ENCODE data around the gene SH3PXD2A. TPM values are rescaled to one million over a fixed set of nuclear protein-coding genes. Genes with fewer than 3 reads are reported as not detected.

SH3PXD2A gene
- total RNA-seq, 2 experiments from 2014 or later, result 14.8 to 16.0 TPM

DNA sequence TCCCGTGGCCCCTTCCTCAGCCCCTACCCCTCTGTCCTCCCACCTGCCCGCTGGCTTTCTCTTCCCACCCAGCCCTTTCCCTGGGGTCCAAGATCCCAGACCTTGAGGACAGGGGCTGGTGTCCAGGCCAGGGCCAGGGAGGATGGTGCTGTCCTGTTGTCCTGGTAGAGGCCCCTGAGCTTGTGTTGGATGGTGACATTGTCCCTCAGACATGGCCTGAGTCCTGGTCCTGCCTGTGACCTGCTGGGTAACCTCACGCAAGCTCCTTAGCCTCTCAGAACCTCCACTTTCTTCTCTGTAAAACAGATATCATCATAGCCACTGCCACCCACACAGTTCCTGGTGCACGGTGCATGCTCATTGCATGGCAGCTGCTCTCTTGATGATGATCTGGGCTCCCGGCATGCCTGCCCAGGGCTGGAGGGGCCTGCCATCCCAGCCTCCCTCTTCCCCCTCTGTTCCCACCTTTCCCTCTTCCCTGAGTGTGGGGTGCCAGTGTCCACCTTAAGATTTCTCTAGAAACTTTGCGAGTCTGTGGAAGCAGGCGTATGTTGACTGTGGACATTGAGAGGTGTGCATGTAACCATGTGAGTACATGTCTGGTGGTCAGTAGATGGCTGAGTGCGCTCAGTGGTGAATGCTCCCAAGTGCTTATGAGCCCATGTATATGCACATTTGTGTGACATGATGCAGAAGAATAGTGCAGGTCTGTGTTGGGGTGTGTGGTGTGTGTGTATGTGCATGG is 301.5 kb downstream of the SH3PXD2A start:
- Mint-ChIP-seq H3K4me1 (peaks cover 19% of the 10 kb centered on the region), H3K27ac (peak overlapping the region; percentile 34), H3K9me3 (no peaks in the 10 kb centered on the region), H3K4me3 (peak overlapping the region; percentile 64), H3K27me3 (peaks cover 29% of the 10 kb centered on the region), H3K36me3 (no peaks in the 10 kb centered on the region)
- no peak for DNase-seq
- ATAC-seq (ENCODE audit: low read depth), result no peak
- POLR2A ChIA-PET, result interaction anchor here (0.6 to 1.2 kb wide), 3 partner anchors 8 to 93 kb away, joined by 3 to 4 read pairs (median 3); no protein-coding TSS in a partner anchor

DNA sequence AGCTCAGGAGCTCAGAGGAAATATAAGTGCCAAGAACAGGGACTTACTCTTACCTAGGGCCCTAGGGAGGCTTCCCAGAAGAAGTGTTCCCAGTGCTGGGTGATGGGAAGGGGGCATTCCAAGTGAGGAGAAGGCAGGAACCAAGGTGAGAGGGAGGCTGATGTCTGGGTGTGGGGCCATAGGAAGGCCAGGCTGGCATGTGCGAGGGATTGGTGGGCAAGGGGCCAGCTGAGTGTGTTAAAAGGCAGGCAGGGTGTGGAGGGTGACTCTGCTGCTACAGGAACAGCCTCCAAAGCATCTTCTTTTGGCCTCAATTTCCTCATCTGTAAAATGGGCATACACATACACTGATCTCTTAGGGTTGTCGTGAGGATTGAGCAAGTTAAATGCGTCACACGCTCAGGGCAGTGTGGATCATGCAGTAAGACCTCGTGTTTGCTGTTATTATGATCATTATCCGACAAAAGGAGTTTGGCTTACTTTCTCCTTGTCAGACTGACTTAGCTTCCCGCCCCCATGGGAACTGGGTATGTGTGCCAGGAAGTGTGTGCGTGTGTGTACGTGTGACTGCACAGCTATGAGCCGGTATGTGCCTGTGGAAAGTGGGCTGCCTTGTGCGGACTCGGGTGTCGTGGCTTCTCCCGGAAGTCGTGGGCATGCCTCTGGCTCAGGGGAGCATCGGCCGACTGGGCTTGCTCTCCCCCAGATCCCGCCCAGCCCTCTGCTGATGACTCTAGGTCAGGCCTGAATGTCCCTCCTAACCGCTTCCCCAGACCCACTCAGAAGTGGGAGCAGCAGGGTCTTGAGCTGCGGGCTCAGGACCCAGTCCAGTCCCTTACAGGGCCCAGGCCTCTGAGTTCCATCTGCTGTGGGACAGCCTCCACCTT is 302.3 kb downstream of the SH3PXD2A start:
- no peak overlapping the region for H3K4me3 Mint-ChIP-seq
- H3K27me3 Mint-ChIP-seq, result peaks cover 23% of the 10 kb centered on the region
- no peak for DNase-seq
- no peaks in the 10 kb centered on the region for H3K36me3 Mint-ChIP-seq
- ATAC-seq (ENCODE audit: low read depth), result no peak
- no peaks in the 10 kb centered on the region for H3K9me3 Mint-ChIP-seq
- H3K27ac Mint-ChIP-seq, result no peak overlapping the region
- H3K4me1 Mint-ChIP-seq, result peaks cover 12% of the 10 kb centered on the region
- POLR2A ChIA-PET, result interaction anchor here (0.5 to 1.0 kb wide), 2 partner anchors 31 to 32 kb away, joined by 3 read pairs; no protein-coding TSS in a partner anchor

DNA sequence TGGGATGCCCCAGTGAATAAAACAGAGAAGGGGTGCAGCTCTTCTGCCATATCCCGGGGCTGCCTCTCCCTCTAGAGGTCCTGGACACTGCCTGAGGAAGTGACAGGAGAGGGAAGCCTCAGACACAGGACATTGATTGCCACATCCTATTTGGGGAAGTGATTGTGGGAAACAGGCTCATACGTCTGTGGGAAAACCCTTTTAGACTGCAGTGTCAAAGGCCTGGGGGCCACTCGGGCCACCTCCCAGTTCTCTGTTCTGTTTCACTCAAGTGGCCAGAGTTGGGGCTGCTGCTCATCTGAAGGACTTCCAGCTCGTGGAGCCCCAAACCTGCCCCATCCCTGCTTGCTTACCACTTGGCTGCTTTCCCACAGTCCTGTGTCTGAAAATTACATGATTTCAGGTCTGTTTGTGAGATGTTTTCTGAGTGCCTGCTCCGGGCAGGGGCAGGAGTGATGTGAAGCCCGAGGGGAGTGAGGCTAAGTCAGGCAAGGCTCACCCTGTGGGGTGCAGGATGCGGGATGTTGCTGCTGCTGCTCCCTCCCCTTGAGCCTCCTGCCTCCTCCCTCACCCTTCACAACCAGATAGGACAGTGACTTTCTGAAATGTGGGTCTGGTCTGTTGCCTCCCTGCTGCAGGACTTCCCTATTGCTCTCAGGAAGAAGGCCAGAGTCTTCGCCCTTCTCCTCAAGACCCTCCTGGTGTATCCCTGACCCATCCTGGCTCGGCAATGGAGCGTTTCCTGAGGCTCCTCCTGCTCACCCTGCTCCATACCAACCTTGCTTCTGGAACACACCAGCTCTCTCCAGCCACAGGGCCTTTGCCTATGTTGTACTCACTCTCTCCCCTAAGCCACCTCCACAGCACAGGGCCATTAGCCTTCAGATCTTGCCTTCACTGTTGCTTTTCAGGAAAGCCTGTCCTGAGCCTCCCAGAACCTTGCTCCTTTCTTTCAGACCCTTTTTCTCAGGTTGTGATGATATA is 303.5 kb downstream of the SH3PXD2A start:
- H3K4me1 Mint-ChIP-seq, result peaks cover 12% of the 10 kb centered on the region
- POLR2A ChIA-PET, result interaction anchor here (0.5 kb wide), 1 partner anchor 33 kb away, joined by 3 read pairs; no protein-coding TSS in a partner anchor
- DNase-seq (no peak), ATAC-seq (ENCODE audit: low read depth) (no peak)
- H3K27me3 Mint-ChIP-seq, result peaks cover 16% of the 10 kb centered on the region
- no peaks in the 10 kb centered on the region for H3K36me3 Mint-ChIP-seq
- no peak overlapping the region for H3K4me3 Mint-ChIP-seq
- H3K9me3 Mint-ChIP-seq, result no peaks in the 10 kb centered on the region
- H3K27ac Mint-ChIP-seq, result no peak overlapping the region

DNA sequence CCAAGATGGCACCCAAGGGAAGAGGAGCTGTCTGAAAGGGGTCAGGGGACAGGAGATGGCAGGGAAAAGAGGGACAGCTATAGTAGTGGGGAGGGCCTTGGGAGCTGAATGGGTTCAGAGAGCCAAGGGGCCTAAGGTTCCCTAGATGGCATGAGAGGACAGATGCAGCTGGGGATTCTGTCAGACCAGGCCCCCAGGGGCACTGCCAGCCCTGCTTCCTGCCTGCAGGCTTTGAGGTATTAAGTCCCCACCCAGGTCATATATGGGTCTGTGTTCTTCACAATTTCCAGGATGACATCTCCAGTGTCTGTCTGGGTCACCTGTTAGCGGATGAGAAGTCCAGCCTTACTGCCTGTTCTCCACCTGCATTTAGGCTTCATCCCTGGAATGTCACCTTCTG is 305.1 kb downstream of the SH3PXD2A start:
- no peak overlapping the region for H3K27ac Mint-ChIP-seq
- peaks cover 12% of the 10 kb centered on the region for H3K4me1 Mint-ChIP-seq
- no peak for DNase-seq
- no peak overlapping the region for H3K4me3 Mint-ChIP-seq
- peaks cover 9% of the 10 kb centered on the region for H3K27me3 Mint-ChIP-seq
- H3K36me3 Mint-ChIP-seq, result no peaks in the 10 kb centered on the region
- POLR2A ChIA-PET, result no interaction called here
- no peaks in the 10 kb centered on the region for H3K9me3 Mint-ChIP-seq
- ATAC-seq (ENCODE audit: low read depth), result no peak

DNA sequence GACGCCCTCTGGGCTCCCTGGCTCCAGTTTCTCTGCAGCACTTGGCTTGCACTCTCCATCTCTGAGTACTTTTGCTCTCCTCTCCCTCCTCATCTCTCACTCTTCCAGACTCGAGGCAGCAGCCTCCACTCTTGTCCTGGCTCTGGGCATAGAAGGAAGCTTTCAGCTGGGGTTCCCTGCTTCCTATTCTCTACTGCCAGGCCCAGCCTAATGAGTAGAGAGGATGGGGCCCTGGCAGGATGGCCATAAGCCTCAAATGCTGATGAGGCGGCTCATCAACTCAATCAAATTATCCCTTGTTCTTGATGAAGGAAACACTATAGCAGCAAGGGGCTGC is 306.1 kb downstream of the SH3PXD2A start:
- Mint-ChIP-seq H3K36me3 (no peaks in the 10 kb centered on the region), H3K9me3 (no peaks in the 10 kb centered on the region), H3K27ac (no peak overlapping the region), H3K27me3 (peaks cover 3% of the 10 kb centered on the region), H3K4me1 (peaks cover 6% of the 10 kb centered on the region), H3K4me3 (no peak overlapping the region)
- POLR2A ChIA-PET, result interaction anchor here (0.5 kb wide), 1 partner anchor 237 kb away, joined by 6 read pairs; no protein-coding TSS in a partner anchor
- no peak for DNase-seq
- no peak for ATAC-seq (ENCODE audit: low read depth)

DNA sequence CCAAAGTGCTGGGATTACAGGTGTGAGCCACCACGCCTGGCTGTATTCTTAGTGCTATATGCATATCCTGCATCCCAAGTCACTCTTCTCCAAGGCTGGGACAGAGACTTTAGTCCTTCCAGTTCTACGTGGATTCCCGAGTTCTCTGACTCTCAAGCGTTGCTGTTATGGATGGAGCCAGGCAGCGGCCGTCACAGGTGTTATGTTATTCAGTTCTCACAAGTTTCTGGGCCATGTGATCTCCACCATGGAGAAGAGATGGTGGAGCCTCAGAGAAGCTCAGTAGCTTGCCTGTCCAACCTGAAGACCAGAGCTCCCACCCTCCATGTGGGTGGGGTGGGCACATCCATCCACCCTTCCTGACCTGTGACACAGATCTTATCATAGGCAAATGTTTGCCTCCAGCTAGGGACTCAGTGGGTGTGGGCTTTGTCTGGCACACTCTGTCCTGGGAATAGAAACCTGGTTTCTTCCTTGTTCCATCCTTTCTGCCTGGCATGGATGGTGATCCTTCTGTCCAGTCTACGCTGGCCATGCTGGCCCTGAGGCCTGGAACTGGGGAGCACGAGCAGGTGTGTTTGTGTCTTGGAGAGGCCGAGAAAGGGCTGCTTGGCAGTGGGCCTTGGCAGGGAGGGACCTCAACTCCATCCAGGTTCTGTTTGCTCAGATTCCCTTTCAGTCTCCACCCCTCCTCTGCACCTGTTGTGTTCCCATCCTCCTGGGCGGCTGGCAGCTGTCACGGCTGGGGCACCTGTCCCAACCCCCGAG is 306.6 kb downstream of the SH3PXD2A start:
- H3K27ac Mint-ChIP-seq, result no peak overlapping the region
- H3K36me3 Mint-ChIP-seq, result no peaks in the 10 kb centered on the region
- no peaks in the 10 kb centered on the region for H3K9me3 Mint-ChIP-seq
- H3K4me1 Mint-ChIP-seq, result peaks cover 2% of the 10 kb centered on the region
- no peaks in the 10 kb centered on the region for H3K27me3 Mint-ChIP-seq
- ATAC-seq (ENCODE audit: low read depth) (no peak), DNase-seq (no peak)
- H3K4me3 Mint-ChIP-seq, result no peak overlapping the region
- POLR2A ChIA-PET, result interaction anchor here (0.5 kb wide), 1 partner anchor 237 kb away, joined by 6 read pairs; no protein-coding TSS in a partner anchor

DNA sequence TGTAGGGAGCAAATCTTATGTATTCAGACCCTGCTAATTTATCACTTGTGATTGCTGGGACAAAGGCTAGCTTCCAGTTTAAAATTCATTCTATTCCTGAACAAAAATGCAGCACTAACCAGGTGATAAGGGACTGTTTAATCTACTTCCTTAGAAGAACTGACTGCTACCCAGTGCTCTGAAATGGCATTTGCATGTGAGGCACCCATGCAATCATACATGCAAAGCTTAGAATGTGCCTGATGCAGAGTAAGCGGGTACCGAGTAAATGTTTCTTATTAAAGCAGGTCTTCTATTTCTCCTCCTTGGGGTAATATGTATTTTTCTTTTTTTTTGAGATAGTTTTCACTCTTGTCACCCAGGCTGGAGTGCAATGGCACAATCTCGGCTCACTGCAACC is 307.4 kb downstream of the SH3PXD2A start:
- Mint-ChIP-seq H3K27me3 (peaks cover 3% of the 10 kb centered on the region), H3K4me1 (peaks cover 5% of the 10 kb centered on the region), H3K4me3 (no peak overlapping the region), H3K36me3 (no peaks in the 10 kb centered on the region), H3K27ac (no peak overlapping the region), H3K9me3 (no peaks in the 10 kb centered on the region)
- DNase-seq (no peak), ATAC-seq (ENCODE audit: low read depth) (no peak)
- POLR2A ChIA-PET, result no interaction called here

DNA sequence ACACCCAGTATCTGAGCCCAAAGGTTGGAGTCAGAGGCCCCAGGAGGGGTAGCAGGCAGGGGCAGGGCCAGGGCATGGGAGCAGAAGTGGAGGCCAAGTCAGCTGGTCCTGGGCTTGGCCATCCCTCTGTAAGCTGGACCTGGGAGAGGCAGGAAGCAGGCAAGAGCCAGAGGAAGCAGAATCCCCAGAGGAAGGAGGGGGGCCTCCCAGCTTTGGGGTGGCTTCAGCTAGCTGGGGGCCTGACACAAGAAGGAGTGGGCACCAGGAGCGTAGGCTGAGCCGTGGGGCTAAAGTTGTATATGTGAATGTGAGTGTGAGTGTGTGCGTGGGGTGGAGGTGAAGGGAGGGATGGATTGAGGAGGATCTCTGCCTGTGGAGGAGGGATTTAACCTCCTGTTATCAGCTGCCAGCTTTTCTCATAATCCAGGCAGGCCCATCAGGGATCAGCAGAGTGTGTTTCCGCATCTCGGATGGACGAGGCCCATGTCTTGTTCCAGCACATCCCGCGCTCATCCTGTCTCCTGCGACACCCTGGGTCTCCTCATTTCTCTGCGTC is 307.9 kb downstream of the SH3PXD2A start:
- Mint-ChIP-seq H3K4me1 (peaks cover 11% of the 10 kb centered on the region), H3K9me3 (no peaks in the 10 kb centered on the region), H3K36me3 (no peaks in the 10 kb centered on the region), H3K27ac (no peak overlapping the region), H3K27me3 (peaks cover 3% of the 10 kb centered on the region), H3K4me3 (no peak overlapping the region)
- DNase-seq (no peak), ATAC-seq (ENCODE audit: low read depth) (no peak)
- POLR2A ChIA-PET, result no interaction called here

DNA sequence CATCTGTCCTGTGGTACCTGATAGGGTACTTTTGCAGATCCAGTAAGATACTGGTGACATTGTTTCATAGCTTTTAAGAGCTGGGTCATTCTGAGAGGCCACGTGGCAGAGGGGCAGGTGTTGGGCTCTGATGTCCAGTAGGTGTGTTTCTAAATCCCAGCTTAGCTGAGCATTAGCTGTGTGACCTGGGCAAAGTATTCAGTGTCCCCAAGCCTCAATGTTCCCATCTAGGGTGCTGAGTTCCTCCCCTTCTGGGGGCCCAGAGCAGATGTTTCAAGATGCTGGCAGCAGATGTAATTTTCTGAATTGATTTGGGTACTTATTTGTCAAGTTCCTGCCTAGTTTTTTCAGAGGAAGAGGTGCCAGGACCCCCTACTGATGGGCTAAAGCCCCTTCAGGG is 309.0 kb downstream of the SH3PXD2A start:
- POLR2A ChIA-PET, result interaction anchor here (0.6 to 0.8 kb wide), 2 partner anchors 8 to 47 kb away, joined by 4 read pairs; no protein-coding TSS in a partner anchor

DNA sequence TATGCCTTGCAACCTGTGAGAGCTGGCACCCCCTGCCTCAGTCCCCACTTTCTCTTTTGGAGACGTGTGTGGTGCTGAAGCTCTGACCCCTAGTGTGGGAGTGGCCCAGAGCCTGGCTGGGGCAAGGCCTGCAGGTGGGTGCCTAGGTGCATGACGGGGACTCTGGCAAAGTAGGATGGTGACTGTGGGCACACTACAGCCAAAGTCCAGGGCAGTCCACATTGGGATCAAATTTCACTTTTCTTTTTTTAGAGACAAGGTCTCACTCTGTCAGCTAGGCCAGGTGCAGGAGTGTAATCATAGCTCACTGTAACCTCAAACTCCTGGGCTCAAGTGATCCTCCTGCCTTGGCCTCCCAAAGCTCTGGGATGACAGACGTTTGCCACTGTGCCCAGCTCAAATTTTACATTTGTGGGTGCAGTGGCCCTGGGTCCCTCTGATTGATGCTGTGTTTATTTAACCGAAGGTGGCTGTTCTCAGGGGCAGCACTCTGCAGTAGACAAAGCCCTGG is 309.6 kb downstream of the SH3PXD2A start:
- H3K27ac Mint-ChIP-seq, result no peak overlapping the region
- H3K9me3 Mint-ChIP-seq, result no peaks in the 10 kb centered on the region
- H3K27me3 Mint-ChIP-seq, result peaks cover 3% of the 10 kb centered on the region
- ATAC-seq (ENCODE audit: low read depth) (no peak), DNase-seq (no peak)
- no peak overlapping the region for H3K4me3 Mint-ChIP-seq
- no peaks in the 10 kb centered on the region for H3K36me3 Mint-ChIP-seq
- POLR2A ChIA-PET, result interaction anchor here (0.6 to 0.8 kb wide), 2 partner anchors 9 to 46 kb away, joined by 4 read pairs; no protein-coding TSS in a partner anchor
- peaks cover 12% of the 10 kb centered on the region for H3K4me1 Mint-ChIP-seq

More for the DNA sequence above, 309.0 kb downstream of the SH3PXD2A start:
- peaks cover 12% of the 10 kb centered on the region for H3K4me1 Mint-ChIP-seq
- ATAC-seq (ENCODE audit: low read depth) (no peak), DNase-seq (no peak)
- H3K4me3 Mint-ChIP-seq, result no peak overlapping the region
- H3K27me3 Mint-ChIP-seq, result peaks cover 3% of the 10 kb centered on the region
- H3K9me3 Mint-ChIP-seq, result no peaks in the 10 kb centered on the region
- no peaks in the 10 kb centered on the region for H3K36me3 Mint-ChIP-seq
- H3K27ac Mint-ChIP-seq, result no peak overlapping the region

DNA sequence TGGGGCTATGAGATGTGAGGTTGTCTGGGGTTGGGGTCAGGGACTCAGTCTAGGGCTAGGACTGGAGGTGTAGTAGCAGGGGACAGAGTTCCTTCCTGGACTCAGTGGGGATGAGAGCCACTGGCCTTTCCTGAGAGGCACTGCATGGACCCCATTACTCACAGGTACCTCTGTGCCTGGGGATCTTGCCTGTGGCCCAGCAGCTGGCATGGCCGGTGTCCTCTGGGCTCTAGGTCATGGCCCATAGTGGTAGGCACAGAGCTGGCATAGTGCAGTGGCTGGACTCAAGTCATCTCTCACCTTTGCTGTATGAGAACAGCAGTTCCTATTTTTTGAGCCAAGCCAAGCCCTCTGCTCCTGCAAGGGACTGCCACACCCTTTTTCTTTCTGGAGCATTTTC is 310.0 kb downstream of the SH3PXD2A start:
- Mint-ChIP-seq H3K4me1 (peaks cover 12% of the 10 kb centered on the region), H3K27ac (no peak overlapping the region), H3K9me3 (no peaks in the 10 kb centered on the region), H3K36me3 (no peaks in the 10 kb centered on the region), H3K27me3 (peaks cover 6% of the 10 kb centered on the region), H3K4me3 (no peak overlapping the region)
- POLR2A ChIA-PET, result interaction anchor here (0.8 kb wide), 1 partner anchor 9 kb away, joined by 4 read pairs; no protein-coding TSS in a partner anchor
- no peak for DNase-seq
- no peak for ATAC-seq (ENCODE audit: low read depth)

Data from activated naive CD8-positive, alpha-beta T cell treated with anti-CD3 and anti-CD28 coated beads, Interleukin-2, amount 10 ng/mL, durations not matched to agents 7 days and 5 days (primary cell).